Stimulated activated CD8-positive, alpha-beta memory T cell treated with anti-CD3 and anti-CD28 coated beads, Interleukin-4, amount 100 ng/mL, for 24 hours (primary cell): ENCODE data around the gene PAQR9.

Source experiments
- DNase-seq: peaks from one replicate; pipeline ENCODE4 v3.0.0-alpha.2; 2020; ENCODE audit warnings: low read depth

Gene PAQR9

DNA sequence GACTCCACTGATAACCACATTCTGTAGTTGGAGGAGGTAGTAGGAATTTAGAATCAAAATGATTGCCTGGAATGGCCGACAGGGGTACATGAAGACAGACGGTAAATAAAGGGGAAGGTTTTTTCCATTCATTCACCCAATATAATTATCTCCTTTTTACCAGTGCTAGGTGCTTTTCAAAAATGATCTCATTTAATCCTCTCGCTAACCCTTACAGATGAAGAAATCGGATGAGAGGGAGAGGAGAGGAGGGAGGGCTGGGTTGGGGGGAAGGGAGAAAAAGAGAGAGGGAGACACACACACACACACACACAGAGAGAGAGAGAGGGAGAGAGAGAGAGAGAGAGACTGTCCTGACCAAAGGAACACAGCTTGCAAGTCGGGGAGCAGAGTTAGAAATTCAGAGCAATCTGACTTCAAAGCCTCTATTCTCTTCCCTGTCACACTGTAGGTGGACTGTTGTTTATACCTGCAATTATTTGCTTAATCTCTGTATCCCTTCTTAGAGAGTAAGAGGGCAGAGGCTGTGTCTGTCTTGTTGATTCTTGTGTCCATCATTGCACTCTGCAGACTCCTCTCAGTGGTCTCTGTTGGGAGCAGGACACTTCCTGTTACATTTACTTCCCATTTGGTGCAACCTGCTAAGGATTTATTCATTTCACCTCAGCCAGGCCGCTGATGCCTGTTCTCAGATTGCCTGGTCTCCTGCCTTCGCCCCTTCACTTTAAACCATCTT lies 18.7 kb upstream of the PAQR9 start:
- DNase-seq = no peak

DNA sequence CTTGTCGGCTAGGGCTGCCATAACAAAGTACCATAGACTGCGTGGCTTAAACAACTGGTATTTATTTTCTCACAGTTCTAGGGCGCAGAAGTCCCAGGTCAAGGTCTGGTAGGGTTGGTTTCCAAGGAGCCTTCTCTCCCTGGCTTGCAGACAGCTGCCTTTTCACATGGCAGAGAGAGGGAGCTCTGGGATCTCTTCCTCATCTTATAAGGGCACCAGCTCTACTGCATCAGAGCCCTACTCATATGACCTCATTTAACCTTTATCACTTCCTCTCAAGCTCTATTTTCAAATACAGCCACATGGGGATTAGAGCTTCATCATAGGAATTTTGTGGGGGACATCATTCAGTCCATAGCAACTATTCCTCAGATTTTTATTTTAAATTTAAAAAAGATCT lies 17.6 kb upstream of the PAQR9 start:
- no peak for DNase-seq

DNA sequence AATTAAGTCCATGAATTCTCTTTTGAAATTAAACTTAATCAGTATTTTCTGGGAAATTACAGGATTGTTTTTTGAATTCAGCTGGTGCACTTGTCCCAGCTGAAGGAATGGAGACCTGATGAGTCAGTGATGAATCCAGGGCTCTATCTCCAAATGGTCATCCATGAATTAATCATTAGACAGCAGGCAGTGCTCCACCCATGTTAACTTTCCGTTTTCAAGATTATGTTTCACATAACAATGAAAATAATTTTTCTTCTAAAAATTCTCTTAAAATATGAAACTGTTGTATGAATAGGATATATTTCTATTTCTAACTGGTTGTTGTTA lies 13.9 kb upstream of the PAQR9 start:
- no peak for DNase-seq

DNA sequence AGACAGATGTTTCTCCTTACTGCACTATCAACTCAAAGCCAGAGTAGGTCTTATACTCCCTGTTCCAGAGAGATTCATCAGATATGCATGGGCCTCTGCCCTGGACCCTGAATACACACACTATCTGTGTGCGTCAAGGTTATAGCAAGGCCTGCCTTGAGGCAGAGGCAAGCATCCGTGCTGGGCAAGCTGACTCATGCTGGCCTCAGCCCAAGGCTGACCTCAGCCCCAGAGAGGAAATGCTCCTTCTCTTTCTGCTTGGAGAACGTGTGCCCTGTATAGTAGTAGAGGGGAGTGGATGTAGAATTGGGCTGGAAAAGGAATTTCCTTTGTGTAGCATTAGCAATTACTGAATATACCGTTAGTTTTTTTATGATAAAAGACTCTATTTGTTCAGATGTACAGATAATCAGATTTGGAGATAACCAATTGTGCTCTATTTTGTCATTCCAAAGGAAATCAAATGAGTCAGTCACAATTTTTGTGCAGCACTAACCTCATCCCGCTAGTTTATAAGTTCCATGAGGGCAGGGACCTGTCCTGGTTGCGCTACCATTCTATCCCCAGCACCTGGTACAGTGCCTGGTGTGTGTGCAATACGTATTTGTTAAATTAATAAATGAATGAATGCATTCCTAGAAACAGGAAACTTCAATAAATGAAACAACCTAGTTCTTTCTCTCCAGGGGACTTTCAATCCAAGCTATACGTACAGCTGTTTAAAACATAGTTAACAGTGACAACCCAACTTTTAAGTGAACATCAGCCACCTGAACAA lies 13.3 kb upstream of the PAQR9 start:
- no peak for DNase-seq

DNA sequence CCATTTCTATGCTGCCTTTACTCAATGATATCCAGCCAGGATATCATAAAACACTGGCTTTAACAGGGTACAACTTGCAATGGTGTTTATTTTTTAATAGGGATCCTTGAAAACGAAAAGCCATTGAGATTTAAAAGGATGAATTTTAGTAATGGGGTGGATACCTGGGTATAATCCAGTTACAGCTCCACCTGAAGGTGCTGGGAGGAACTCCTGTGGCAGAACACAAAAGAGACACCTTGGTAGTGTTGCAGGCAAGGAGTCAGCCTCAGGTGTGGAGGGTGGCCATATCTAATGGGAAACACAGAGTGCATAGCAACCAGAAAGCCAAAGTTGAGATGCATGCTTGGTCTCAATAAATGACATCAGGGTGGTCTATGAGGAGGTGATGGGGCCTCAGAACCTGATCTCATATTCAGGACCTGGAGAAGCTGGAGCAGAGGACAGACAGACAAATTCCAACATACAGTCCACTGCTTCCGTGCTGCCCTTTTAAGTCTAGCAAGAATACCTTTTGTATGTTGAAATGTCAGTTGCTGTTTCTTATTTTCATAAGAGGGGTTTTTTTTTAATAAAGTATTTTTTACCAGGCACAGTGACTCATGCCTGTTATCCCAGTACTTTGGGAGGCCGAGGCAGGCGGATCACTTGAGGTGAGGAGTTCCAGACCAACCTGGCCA lies 12.0 kb upstream of the PAQR9 start:
- DNase-seq = no peak

DNA sequence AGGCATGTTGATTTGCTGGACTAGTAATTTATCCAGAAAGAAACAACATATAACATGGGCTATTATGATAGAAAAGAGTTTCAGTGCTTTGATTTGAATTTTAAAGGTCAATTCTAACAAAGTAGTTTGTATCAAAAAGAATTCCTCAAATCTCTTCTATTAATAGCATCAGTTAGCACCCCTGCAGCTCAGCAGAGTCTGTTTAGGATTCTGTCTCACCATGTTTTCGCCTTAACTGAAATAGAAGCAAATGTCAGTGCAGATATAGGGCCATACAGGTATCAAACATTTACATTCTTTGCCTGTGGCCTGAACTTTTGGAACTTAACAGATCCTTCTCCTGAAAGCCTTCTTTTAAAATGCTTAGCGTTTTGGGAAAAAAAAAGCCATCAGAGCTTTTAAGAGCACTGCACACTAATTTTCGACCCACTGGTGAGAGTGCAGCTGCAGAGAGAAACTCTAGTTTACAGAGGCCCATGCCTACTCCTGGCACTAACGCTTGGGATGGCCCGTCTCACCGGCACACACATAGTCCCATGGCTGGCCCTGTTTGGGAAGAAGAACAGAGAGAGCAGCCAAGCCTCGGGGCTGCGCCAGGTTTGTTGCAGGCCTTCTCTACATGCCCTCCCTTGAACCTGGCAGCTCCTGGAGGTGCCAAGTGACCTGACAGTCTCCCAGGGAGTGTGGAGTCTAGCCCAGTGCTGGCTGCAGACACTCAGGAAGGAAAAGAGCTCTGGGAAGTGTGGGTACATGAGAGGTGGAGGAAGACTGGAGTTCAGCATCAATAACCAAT lies 9.9 kb upstream of the PAQR9 start:
- no peak for DNase-seq

DNA sequence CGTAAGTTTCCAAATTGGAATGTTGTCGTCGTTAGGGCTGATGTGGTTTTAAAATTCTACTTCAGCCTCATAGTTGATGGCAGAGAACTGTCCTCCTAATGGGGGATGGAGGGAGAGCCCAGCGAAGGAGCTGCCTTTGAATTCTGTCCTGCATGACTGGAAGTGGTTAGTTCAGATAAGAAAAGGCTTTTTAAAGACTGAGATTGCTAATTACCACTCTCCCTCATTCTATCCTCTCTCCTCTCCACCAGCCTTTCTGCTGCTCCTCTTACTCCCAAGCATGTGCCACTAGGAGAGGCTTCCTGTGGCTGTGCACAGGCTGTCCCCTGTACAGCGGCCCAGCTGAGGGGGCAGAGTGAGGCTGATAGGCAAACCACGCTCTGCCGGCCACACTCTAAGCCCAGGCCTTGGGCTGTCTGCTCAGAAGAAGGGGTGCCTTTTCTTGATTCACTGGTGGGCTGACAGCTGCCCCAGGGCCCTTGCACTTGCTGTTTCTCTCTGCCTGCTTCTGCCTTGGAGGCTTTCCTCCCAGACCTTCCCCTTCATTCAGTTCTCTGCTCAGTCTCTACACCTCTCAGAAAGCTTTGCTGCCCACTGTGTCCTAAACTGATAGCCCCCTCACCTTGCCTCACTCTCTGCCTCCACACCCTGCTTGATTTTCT lies 8.7 kb upstream of the PAQR9 start:
- DNase-seq = no peak

DNA sequence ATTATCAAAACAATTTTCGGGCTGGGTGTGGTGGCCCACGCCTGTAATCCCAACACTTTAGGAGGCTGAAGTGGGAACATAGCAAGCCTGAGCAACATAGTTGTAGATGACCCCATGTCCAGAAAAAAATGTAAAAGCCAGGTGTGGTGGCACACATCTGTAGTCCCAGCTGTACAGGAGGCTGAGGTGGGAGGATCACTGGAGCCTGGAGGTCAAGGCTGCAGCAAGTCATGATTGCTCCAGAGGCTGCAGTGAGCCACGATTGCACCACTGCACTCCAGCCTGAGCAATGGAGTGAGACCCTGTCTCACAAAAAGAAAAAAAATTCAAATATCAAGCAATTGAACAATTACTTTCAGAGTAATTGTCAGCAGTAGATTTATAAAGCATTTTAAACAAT lies 8.0 kb upstream of the PAQR9 start:
- DNase-seq = no peak

DNA sequence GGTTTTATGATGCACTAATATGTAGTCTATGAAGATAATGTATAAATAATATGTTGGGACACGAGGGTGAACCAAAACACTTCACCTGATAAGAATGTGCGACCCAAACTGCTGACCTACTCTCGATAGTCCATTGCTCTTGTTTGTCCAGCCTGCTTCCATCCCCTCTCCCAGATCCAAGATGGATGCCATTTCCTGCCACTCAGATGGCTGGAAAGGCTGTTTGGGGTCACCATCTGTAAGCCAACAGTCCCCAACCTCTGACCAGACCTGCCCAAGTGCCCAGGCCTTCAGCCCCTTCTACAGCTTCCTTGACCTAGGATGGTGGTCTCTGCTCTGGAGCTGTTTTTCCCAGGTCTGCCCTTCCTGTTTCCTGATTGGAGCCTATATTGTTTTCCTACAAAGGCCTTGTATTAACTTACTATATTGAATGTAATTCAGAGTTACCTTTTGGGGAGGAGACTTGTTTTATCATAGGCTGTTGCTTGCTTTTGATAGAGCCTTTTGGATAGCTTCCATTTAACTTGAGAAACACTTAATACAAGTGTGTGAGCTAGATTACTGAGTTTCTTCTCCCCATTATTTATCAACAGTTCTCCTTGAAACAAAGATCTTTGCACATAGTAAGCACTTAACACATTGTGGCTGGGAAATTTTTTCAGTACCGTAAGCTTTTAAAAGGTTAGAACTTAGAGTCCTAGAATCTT lies 5.0 kb upstream of the PAQR9 start:
- no peak for DNase-seq

DNA sequence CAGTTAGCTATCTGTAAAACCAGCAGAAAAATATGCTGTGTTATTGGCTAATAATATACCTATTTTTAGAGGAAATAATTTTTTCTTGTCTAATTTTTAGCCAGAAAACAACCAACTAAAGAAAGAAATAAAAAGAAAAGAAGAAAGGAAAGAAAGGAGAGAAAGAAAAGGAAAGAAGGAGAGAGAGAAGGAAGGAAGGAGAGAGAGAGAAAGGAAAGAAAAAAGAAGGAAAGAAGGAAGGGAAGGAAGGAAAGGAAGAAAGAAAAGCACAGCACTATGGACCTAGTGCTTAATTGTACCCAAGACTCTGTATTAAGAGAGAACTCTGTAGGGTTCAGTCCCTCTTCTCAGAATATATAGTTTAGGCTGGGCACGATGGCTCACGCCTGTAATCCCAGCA lies 3.3 kb upstream of the PAQR9 start:
- no peak for DNase-seq

DNA sequence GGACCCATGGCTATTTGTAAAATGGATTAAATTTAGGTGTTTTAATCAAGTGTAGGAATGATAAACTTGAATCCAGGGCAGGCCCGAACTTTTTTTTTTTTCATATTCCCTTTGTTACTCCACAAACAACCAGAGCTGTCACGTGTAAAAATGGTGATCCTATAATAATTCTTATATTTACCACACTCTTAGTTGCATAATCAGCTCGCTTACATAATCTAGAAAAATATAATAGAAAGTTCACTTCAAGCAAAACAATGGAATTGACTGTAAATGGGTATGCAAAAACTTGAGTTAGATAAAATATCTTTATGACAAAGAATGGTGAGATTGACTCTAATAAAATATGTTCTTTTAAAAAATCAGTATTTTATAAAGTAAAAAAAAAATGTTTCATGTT lies 2.1 kb upstream of the PAQR9 start:
- DNase-seq = no peak

DNA sequence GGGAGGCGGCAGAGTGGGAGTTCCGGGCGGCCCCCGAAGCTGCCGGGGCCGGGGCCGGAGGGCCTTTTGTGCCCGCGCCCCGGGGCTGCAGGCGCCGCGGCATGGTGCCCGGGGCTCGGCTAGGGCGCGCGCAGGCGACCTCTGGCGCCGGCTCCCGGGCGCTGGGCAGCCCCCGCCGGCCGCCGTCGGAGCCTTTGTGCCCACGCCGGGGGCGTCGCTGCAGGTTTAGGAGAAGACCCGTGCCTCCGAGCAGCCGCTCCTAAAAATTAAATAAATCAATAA lies 299 bp downstream of the PAQR9 start:
- no peak for DNase-seq

DNA sequence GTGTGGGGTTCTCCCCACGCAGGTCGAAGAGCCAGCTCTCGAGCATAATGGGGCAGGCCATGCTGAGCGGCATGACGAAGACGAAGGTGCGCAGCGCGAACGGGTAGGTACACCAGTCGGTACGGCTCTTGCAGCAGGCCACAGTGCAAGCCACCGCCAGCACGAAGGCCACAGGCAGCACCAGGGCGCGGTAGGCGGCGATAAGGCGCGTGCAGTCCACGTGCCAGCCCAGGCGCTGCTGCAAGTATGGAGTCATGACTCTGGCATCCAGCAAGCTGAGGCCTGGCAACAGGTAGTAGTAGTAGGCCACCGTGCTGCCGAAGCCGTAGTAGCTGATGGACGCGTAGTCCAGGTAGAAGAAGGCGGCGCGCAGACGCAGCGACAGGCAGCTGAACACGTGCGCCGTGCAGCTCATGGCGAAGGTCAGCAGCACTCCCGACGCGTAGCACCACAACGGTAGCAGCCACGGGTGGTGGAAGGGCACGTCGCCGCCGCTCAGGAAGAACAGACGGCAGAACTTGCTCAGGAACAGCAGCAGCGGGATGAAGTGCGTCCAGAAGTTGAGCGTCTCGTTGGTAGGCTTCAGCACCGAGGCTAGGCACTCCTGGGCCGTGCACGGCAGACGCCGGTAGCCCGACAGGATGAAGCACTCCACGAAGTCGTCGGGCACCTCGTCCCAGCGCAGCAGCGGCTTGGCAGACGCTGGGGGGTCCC lies 797 bp downstream of the PAQR9 start:
- no peak for DNase-seq

DNA sequence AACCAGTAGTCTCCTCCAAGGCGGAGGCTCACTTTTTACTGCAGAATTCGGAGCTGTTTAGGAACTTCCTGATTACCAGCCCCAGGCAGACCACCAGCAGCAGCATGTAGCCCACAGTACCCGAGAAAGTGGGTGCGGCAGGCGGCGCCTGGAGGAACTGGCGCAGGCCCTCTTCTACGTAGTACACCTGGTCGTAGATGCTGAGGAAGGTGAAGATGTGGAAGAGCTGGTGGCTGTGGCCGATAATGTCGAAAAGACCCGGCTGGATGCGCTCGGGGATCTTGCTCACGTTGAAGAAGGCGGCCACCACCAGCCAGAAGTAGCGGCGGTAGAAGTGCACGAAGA lies 1.3 kb downstream of the PAQR9 start:
- no peak for DNase-seq

DNA sequence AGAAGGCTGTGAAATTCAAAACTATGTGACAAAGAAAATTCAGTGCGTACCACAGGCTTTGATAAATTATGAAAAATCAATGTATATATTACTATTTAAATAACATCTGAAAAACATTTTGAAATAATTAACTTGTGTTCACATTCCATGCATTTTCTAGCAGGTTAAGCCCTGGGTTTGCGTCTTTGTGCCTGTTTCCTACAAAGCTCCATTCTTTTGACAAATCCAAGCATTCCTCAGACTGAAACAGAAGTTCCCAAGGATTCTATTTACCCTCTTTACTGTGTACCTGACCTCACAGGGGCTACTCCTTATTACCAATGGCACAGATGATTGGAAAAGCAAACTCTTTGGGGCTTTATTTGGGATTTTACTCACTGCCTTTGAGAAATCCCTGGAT lies 1.9 kb downstream of the PAQR9 start:
- no peak for DNase-seq

DNA sequence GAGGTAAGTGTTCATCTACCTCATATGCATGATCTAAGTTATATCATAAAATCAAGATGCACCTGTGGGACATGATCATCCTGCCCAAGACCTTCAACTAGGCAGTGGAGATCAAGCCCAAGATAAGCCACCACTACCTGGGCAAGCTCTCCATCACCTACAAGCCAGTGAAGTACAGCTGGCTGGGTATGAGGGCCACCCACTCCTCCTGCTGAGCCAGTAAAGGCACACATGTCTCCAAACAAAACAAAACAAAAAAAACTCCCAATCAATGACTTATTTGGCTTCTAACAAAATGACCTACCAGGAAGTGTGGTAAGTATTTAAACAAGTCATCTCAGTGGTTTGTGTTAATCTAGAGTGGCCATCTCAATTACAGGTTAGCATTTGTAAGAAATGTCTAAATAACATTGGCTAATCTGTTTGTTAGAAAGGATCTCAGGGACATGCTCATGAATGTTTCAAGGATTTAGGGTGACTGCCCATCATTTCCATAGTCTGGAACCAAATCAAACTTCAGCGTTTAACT lies 3.1 kb downstream of the PAQR9 start:
- no peak for DNase-seq

DNA sequence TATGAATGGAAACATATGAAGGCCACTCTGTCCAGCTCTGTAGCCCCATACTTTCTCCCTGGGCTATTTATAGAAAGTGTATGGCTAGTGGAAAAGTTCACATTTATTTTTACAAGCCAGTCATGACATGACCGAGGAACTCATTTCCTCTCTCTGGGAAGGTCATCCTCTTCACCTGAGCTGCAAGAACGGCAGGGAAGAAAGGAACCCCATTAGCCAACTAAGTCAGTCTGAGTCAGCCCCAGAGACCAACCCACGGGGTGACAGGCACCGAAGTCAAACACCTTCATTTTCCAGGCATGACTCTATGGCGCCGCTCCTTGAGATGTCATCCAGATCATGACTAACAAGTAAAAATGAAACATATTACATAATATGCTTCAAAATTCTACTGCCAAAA lies 4.8 kb downstream of the PAQR9 start:
- DNase-seq = no peak

DNA sequence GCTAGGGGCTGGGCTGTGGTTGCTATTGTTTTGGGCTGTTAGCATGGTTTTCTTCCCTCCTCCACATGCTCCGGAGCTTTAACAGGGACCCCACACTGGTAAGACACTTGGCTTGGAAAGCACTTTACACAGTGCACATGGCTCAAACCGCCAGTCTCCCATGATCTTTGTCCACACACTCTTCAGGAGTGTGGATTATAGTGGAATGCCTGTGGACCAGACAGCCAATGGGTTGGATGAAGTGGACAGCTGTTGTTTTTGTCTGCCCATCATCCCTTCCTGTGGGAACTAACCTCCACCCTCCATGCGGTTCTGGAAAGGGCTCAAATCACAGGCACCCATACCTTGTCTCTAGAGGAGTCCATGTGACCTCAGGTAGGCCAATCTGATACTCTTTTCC lies 10.0 kb downstream of the PAQR9 start:
- no peak for DNase-seq

DNA sequence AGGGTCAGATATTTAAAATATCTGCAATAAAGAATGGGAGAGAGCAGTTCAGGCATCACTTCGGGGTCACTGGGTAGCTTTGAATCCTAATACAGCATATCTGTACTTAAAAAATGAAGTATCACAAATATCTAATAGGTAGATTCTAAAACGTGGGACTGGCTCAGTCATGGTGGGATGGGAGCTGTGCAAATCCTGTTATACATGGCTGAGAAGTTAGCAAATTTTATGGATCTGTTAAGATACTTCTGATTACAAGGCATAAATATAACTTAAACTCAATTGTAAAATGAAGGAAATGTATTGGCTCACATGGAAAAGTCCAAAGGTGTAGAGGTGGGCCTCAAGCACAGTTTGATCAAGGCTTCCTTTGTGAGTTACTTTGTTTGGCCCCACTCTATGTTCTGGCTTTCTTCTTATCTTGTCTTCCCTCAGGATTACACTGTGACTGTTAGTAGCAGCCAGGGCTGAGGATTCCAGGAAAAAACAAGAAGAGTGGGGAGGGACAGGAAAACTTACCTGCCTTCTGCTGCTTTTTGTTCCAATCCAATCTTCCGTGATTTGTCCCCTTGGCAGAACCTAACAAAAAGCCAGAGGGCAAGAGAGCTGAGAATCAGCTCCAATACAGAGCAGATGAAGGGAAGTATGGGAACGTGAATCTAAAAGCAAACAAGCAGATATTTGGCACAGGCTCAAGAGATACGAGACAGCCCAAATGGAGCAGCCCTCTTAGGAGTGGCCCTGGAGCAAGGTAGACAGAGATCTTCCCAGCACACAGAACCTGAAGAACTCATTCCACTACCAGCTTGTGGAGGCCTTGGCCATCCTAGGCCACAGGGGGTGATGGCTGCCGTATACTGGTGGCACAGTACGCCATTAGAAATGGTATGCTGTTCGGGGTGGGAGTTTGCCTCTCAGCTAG lies 10.9 kb downstream of the PAQR9 start:
- no peak for DNase-seq

DNA sequence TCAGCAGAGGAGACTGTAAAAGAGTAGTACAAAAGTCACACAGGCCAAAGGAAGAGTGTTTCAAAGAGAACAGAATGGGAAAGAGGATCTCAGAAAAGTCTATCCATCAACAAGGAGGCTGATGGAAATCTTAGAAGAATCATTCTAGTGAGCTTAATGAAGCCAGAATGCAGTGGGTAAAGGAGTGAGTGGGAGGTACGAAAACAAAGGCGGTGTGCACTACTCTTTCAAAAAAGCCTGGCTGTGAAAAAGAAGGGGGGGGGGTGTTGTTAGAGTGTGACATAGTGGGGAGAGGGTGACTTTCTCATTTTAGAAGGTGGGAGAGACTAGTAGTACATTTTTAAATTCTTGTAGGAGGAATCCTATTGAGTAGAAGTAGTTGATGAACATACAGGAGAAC lies 11.7 kb downstream of the PAQR9 start:
- DNase-seq = no peak
